Urinary bladder (tissue), 4 donors: Measurements from ENCODE around the gene HOOK2. TPM values are rescaled to one million over a fixed set of nuclear protein-coding genes. Genes with fewer than 3 reads are reported as not detected.

Source experiments
- DNase-seq: peaks from one replicate; pipeline ENCODE4 v3.0.0-alpha.2; 2015; ENCODE audit errors: extremely low spot score
- H3K27ac ChIP-seq: one replicate; pipeline ENCODE4 v1.5.1; 2013; ENCODE audit warnings: low read depth, mild to moderate bottlenecking, moderate library complexity
- H3K36me3 ChIP-seq: one replicate; pipeline ENCODE4 v1.6.1; 2013; ENCODE audit warnings: mild to moderate bottlenecking, moderate library complexity; ENCODE audit not compliant: insufficient read depth
- H3K4me1 ChIP-seq: one replicate; pipeline ENCODE4 v1.6.1; 2013; ENCODE audit warnings: mild to moderate bottlenecking, moderate library complexity; ENCODE audit not compliant: insufficient read depth
- H3K4me3 ChIP-seq: one replicate; pipeline ENCODE4 v1.5.1; 2013; ENCODE audit warnings: low read depth, low read length
- WGBS: extraction: QIAGEN DNeasy Blood & Tissue Kit; methylation state at CpG from one replicate; pipeline ENCODE4 v1.1.7; 2013; 5-methylcytosine and 5-hydroxymethylcytosine counted together
- polyA plus RNA-seq: library from polyadenylated mRNA; stranded (reverse); fragments of 200-250 nt; gene quantifications from one replicate; pipeline ENCODE4 v1.2.3, GENCODE V29; 2013
- total RNA-seq: library from RNA; depleted of rRNA; stranded (reverse); fragments of >200 nt; gene quantifications from one replicate; pipeline ENCODE4 v1.2.3, GENCODE V29; 2014
- donor health status: healthy with polysubstance abuse.
- donor health status: healthy.

HOOK2 gene
- total and polyA plus RNA-seq, 2 donors = 28.4 to 30.2 TPM

DNA sequence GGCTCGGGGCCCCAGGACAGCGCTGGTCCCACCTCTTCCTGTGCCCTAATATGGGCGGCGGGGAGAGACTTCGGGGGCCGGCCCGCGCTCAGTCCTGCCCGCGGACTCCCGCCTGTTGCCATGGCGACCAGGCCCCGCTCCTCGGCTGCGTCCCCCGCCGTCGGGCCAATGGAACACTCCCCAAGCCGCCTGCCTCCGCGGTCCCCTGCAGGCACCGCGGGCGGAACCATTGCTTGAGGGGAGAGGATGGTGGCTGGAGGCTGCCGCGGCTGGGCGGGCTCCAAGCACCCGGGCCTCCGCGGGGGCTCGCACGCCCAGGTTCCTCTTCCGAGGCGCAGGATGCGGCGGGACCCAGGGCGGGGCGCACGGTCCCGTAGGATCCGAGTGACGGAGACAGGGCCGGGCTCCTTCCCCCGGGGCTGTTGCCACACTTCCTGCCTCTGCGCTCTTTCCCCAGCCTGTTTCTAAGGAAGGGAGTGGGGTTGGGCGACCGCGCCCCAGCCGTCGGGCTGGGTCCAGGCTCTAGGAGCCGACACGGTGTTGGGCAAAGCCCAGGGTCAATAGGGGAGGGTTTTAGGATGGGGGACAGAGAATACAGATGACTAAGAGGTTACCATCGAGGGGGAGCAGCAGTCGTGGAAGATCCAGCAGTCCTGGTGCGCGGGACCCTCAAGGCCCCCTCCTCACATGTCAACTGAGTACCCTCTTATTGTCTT is 14.7 kb upstream of the HOOK2 start:
- peak overlapping the region; percentile 41 for H3K4me3 ChIP-seq
- no peaks in the 10 kb centered on the region for H3K36me3 ChIP-seq
- no peak for DNase-seq
- peak overlapping the region; percentile 90 for H3K27ac ChIP-seq
- no peaks in the 10 kb centered on the region for H3K4me1 ChIP-seq
- under 1% methylated on average over 56 of the region's 56 CpGs for WGBS

DNA sequence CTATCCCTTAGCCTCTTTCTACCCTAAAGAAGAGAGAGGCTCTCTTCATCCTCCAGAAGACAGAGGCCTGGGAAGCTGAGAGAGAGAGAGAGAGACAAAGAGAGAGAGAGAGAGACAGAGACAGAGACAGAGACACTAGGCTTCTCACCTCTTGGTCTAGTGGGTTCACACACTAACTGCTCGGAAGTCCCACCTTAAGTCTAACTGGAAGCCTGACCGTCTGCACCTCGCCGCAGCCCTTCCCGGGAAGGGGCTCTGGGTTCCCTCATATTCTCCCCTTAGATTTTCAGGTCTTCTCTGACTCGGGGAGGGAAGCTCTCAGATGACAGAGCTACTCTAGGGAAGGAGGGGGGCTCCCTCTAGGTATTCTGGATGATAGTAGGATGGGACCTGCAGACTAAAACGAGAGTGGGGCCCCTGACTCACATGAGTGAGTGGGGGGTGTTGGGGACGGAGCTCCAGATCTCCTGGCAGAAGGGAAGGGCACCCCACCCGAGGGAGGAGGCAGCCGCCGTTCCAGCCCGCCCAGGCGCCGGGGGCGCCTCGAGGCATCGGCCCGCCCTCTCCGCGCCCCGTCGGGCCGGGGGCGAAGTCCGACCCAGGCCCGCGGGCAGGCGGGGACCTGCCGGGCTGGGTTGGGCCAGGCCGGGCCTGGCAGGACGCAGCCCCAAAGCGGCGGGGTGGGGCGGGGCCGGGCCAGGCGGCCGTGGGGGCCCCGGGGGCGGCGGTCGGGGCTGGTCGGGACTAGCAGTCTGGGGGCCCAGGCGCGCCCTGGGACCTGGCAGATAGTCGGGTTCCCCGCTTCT is 13.9 kb upstream of the HOOK2 start:
- Histone ChIP-seq H3K4me3 (peak overlapping the region; percentile 41), H3K36me3 (no peaks in the 10 kb centered on the region), H3K4me1 (no peaks in the 10 kb centered on the region), H3K27ac (peak overlapping the region; percentile 90)
- DNase-seq = no peak
- under 1% methylated on average over 46 of the region's 46 CpGs for WGBS

DNA sequence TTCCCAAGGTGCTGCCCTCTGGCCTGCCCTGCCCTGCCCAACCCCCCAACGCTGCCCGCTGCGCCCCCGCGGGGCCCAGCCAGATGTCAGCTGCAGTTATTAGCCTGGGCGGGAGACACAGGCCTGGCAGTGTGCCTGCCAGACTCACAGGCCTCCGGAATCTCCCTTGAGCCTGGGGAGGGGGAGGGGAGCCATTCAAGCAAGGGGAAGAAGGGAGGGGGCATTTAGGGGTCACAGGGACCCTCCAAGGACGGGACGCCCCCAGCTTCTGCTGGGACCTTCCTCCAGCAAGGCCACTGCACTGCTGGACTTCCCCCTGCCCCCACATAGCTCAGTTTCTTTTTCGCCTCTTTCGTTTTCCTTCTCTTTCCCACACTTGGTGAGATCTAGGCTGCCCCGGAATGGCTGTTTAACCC is 13.3 kb upstream of the HOOK2 start:
- no peak for DNase-seq
- Histone ChIP-seq H3K36me3 (no peaks in the 10 kb centered on the region), H3K4me3 (peak overlapping the region; percentile 41), H3K27ac (peak overlapping the region; percentile 90), H3K4me1 (no peaks in the 10 kb centered on the region)
- WGBS = 2% methylated on average over 12 of the region's 12 CpGs

DNA sequence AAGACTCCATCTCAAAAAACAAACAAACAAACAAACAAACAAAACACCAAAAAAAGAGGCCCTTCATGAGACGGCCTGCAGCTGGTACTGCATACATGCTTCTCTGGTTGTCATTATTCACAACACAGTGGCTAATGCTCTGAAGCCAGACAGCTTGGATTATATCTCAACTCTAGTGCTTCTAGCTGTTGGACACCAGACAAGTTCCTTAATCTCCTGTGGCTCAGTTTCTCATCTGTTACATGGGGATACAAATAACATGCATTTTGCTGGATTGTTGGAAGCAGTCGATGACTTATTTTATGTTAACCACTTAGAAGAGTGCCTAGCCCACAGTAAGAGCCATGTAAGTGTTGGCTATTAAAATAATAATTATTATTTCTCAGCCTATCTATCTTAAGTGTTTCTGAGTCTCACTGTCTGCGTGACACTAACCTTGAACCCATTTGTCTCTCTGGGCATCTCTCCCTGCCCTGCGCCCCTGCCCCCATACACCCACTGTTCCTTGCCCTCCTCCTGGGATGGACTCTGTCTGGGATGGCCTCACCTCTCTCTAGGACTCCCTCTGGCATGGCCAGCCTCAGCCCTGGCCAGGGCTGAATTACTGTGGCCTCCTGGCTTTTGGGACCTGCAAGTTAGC is 12.8 kb upstream of the HOOK2 start:
- Histone ChIP-seq H3K36me3 (no peaks in the 10 kb centered on the region), H3K27ac (peak overlapping the region; percentile 90), H3K4me3 (no peak overlapping the region), H3K4me1 (no peaks in the 10 kb centered on the region)
- DNase-seq = no peak
- 32% methylated on average over 4 of the region's 4 CpGs for WGBS

DNA sequence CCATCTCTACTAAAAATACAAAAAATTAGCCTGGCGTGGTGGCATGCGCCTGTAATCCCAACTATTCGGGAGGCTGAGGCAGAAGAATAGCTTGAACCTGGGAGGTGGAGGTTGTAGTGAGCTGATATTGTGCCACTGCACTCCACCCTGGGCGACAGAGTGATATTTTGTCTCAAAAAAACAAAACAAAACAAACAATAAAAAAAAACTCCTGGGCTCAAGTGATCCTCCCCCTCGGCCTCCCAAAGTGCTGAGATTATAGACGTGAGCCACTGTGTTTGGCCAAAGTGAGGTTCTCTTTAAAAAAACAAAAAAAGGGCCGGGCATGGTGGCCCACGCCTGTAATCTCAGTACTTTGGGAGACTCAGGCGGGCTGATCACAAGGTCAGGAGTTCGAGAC is 12.1 kb upstream of the HOOK2 start:
- WGBS = 65% methylated on average over 10 of the region's 10 CpGs
- Histone ChIP-seq H3K27ac (peak overlapping the region; percentile 85), H3K4me1 (no peaks in the 10 kb centered on the region), H3K4me3 (no peak overlapping the region), H3K36me3 (no peaks in the 10 kb centered on the region)
- no peak for DNase-seq

DNA sequence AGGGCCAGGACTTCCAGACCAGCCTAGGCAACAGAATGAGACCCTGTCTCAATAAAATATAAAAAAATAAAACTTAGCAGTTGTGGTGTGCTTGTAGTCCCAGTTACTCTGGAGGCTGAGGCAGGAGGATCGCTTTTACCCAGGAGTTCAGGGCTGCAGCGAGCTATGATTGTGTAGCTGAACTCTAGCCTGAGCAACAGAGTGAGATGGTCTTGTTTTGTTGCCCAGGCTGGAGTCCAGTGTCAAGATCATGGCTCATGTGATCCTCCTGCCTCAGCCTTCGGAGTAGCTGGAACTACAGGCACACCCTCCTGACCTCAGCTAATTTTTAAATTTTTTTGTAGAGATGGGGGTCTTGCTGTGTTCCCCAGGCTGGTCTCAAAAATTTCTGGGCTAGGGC is 11.6 kb upstream of the HOOK2 start:
- Histone ChIP-seq H3K4me3 (no peak overlapping the region), H3K4me1 (no peaks in the 10 kb centered on the region), H3K36me3 (no peaks in the 10 kb centered on the region), H3K27ac (peak overlapping the region; percentile 85)
- no peak for DNase-seq
- WGBS = 74% methylated on average over 3 of the region's 3 CpGs

DNA sequence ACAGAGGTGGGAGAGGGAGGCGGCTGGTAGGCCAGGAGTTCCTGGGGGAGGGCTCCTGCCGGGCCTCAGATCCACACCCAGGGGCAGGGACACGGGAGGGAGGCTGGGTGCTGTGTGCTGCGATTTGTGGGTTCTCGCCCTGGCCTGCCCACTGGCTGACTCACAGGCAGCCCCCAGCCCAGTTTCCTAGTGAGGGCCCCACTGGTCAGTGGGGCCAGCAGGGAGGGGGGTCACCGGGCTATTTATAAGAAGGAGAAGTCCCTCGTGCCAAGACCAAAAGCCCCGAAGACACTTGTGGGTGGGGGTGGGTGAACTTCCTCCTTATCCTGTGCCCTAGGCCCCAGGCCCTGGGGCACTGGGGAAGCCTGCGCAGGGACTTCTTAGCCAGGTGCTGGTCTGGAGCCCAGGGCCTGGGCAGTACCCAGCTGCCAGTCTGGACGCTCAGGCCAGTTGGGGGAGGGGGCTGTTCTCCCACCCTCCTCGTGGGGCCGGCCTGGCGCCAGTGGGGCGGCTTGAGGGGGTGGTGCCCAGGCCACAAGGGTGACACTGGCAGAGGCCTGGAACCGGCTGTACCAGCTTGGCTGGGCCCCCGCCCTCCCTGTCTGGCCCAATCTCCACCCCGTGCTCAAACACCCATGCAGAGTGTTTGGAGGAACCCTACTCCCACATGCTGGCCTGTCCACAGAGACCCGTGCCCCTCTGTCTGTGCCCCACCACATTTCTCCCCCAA is 11.0 kb upstream of the HOOK2 start:
- 57% methylated on average over 18 of the region's 18 CpGs for WGBS
- Histone ChIP-seq H3K4me3 (no peak overlapping the region), H3K27ac (peak overlapping the region; percentile 85), H3K4me1 (no peaks in the 10 kb centered on the region), H3K36me3 (no peaks in the 10 kb centered on the region)
- DNase-seq = no peak

DNA sequence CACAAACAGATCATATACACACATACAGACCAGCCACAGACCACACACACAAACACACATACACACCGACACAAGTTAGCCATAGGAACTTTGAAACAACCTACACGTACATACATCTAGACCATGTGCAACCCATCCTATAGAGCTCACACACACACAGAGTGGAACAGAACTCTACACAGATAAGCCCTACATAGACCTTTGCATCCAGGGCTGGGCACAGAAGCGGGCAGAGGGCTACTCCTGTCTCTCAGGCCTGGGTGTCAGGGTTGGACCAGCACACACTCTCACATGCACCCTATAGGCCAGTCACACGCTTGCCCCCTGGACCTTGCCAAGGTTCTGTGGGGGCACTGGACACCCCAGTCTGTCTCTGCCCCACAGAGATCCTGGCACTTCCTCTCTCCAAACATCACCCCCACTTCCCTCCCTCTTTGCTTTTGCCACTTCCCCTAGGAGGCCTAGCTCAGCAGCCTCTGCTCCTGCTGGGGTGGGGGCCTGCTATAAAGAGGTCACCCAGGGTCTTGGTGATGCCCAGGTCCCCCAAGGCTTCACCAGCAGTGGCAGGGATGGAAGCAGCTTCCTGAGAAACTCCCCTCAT is 10.2 kb upstream of the HOOK2 start:
- peak overlapping the region; percentile 85 for H3K27ac ChIP-seq
- WGBS = 67% methylated on average over 4 of the region's 4 CpGs
- no peak overlapping the region for H3K4me3 ChIP-seq
- H3K36me3 ChIP-seq = no peaks in the 10 kb centered on the region
- DNase-seq = no peak
- H3K4me1 ChIP-seq = no peaks in the 10 kb centered on the region

DNA sequence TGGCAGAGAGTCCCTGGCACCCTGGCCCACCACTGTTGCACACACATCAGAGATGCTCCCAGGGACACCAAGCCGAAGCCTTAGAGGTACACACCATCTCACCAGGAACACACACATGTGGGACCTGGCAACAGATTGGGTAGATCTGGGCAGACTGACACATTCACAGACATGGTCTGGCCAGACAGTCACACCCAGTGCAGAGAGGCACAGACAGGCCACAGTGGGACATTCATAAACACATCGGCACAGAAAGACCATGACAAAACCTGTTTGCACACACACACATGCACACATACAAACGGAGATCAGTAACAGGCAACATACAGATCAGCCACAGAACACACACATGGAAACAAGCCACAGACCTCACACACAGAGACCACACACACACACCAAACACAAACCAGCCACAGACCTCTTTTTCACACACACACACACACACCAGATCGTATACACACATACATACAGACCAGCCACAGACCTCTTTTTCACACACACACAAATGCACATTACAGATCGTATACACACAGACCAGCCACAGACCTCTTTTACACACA is 9.6 kb upstream of the HOOK2 start:
- Histone ChIP-seq H3K4me3 (no peak overlapping the region), H3K4me1 (no peaks in the 10 kb centered on the region), H3K36me3 (no peaks in the 10 kb centered on the region), H3K27ac (peak overlapping the region; percentile 91)
- WGBS = 50% methylated on average over 5 of the region's 5 CpGs
- no peak for DNase-seq

DNA sequence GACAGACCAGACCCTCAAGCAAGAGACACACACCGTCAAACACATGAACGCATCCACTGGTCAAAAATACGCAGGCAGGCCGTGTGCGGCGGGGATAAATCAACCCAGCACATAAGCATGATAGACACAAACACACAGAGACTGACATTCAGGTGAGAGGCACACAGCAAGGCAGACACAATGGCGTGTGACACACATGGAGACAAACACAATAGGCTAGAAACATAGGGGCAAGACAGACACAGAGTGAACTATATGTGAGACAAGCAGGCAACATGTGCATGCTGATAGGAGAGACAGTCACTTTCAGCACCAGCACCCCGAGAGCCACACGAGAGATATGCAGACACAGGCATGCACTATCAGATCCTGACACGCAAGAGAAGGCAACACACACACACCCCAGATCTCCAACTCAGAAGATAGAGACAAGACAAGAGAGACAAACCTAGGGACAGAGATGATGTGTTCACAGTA is 9.1 kb upstream of the HOOK2 start:
- Histone ChIP-seq H3K4me1 (no peaks in the 10 kb centered on the region), H3K27ac (peak overlapping the region; percentile 91), H3K4me3 (no peak overlapping the region), H3K36me3 (no peaks in the 10 kb centered on the region)
- WGBS = 58% methylated on average over 10 of the region's 10 CpGs
- no peak for DNase-seq

DNA sequence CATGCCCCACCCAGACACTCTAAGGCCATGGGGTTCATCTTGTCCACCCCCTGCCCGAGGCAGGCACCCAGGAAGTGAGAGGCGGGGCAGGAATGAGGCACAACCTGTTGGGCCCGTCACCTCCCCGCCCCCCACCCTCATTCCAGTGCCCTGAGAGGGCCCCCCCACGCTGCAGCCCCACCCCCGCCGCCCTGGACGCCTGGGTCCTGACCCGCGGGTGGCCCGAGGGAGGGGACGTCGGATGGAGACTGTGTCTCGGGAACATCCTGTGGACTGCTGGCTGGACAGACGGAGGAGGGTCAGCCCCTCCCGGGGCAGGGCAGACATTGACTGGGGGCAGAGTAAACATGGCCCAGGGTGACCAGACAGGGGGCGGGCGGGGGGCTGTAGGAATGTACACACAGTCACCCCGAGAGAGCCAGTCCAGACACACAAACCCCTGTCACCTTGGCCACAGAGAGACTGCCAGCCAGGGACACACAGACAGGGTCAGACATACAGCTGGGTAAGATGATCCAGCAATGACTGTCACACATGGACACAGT is 8.6 kb upstream of the HOOK2 start:
- Histone ChIP-seq H3K4me3 (no peak overlapping the region), H3K27ac (peak overlapping the region; percentile 91), H3K36me3 (no peaks in the 10 kb centered on the region), H3K4me1 (no peaks in the 10 kb centered on the region)
- WGBS = 20% methylated on average over 19 of the region's 19 CpGs
- DNase-seq = no peak

DNA sequence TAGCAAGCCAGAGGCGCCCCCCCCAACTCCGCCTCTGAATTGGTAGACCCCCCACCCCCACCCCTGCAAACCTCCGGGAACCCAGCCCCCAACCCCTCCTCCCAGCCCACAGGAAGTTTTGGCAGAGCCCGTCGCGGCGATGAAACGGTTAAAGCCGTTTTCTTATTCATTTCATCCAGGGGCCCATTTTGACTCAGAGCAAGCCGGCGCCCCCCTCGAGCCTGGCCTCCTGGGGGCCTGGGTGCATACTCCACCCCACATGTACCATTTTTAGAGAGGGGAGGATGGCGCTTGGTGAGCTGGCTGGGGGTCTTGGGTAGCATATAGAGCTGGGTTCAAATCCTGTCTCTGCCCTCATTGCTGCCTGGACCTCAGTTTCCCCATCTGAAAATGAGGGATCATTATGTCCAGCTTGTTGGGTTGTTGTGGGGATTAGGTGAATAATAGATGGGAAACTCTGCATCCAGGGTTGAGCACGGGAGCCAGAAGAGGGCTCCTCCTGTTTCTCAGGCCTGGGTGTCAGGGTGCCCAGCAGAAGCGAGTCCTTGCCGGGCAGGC is 8.0 kb upstream of the HOOK2 start:
- WGBS = 12% methylated on average over 16 of the region's 16 CpGs

More for the DNA sequence above, 8.0 kb upstream of the HOOK2 start:
- peak overlapping the region; percentile 91 for H3K27ac ChIP-seq
- H3K36me3 ChIP-seq = no peaks in the 10 kb centered on the region
- peak overlapping the region; percentile 39 for H3K4me3 ChIP-seq
- no peak for DNase-seq
- no peaks in the 10 kb centered on the region for H3K4me1 ChIP-seq
